HG03565 (cell line): ENCODE measurements around the gene SEPTIN1.
A peak's percentile ranks its signal among the peaks of the same experiment; 100 is the strongest.

Experiments
- ATAC-seq: cut with Tn5 transposase; IDR thresholded peaks from one replicate; pipeline ENCODE4 v1.9.1; 2021; ENCODE audit warnings: mild to moderate bottlenecking, moderate library complexity; ENCODE audit not compliant: unreplicated experiment

Gene SEPTIN1

DNA sequence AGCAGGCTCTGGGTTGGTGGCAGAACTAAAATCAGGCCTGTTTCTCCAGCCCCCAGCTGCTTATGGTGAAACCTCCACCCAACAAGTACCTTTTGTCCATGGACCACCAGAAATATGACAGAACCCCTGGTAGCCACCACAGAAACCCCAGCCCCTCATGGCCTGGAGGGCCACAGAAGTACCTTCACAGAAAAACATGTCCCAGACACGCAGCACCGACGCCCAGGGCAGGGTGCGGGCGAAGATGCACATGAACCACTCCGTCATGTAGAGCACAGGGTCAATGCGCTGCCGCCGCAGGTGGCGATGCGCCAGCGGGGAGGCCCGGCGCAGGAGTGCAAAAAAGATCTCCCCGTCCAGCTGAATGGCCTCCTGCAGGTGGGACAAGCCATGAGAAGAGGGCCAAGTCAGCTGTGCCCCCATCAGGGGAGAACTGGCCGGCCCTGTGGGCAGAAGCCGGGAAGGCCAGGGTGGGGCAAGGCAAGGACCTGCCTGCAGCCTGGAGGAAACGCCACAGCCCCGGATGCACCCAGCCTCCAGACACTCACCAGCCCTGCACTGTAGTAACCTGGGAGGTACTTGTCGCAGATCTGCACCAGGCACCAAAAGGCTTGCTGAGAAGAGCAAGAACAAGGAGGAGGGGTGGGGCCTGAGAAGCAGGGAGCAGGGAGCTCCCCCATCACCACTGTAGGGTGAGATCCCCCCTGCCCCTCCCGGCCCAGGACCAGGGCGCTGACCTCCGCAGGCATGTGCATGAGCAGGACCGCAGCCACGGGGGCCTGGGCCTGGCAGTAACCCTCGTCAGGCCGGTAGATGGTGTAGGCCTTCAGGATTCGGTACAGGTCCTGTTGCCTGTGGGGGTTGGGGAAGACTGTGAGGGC is 23.1 kb downstream of the SEPTIN1 start:
- no peak for ATAC-seq

DNA sequence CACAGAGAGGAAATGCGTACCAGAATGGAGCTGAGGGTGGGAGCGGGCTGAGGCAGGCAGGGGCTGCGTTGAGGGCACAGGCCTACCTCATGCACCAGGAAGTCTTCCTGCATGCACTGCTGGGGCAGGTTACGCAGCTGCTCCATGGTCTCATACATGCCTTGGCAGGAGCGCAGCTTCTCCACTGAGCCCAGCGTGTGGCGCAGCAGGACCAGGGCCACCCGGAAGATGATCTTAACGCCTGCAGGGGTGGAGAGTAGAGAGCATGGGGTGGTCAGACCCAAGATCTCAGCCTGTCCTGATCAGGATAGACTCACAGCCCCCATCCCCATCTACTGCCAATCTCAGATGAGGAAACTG is 23.8 kb downstream of the SEPTIN1 start:
- ATAC-seq = no peak

DNA sequence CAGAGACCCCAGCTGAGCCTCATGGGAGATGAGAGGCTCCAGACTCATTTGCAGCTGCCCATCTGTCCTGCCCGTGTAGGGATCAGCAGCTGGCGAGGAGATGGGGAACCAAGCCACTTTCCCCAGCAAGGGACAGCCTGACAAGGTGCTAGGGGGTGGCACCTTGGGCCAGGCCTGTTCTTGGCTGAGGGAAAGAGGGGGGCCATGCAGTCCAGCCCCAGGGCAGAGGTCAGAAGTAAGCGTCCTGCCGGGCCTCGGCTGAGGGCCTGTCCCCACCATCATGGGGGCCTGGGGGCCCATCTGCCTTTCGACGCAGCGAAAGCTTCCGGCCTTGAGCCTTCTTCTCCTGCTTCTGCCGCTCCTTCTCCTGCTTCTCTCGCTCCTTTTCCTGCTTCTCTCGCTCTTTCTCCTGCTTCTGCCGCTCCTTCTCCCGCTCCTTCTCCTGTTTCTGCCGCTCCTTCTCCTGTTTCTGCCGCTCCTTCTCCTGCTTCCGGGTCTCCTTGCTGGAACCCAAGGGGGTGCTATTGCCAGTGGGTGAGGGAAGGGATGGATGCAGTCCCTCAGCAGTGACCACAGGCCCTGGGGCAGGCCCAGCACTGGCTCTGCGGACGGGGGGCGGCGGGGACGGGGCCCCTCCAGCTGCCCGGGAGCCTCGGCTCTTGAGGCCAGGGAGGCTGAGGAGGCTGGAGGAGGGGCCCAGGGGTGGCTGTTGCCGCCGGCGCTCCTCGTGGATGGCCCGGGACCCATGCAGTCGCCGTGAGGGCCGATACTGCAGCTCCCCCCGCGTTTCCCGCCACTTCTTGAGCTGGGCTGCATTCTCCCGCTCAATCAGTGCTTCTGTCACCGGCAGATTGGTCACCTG is 24.4 kb downstream of the SEPTIN1 start:
- ATAC-seq = no peak

DNA sequence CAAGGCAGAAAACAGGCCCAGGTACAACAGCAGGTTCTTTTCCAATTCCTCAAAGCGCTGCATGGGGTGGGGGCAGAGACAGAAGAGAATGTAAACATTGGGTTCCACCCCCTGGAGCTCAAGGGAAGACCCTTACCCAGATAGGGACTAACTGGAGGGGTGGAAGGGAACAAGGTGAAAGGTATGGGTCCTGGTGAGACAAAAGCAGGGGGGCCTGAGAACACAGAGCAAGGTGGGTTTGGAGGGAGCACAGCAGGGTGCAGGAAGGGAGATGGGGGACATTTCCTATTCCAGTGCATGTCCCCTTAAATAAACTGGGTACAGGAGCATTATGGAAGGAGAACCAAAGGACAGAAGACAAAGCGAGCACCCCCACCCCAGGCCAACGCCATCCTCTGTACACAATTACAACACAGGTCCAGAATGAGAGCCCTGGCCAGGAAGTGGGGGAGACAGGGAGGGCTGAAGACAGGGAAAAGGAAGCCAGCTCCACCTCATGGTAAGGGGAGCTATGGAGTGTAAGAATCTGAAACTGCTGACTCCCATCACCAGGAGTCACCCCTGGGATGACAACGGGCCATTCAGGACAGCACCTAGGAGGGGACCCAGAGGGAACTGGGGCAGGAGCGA is 25.2 kb downstream of the SEPTIN1 start:
- ATAC-seq = no peak

DNA sequence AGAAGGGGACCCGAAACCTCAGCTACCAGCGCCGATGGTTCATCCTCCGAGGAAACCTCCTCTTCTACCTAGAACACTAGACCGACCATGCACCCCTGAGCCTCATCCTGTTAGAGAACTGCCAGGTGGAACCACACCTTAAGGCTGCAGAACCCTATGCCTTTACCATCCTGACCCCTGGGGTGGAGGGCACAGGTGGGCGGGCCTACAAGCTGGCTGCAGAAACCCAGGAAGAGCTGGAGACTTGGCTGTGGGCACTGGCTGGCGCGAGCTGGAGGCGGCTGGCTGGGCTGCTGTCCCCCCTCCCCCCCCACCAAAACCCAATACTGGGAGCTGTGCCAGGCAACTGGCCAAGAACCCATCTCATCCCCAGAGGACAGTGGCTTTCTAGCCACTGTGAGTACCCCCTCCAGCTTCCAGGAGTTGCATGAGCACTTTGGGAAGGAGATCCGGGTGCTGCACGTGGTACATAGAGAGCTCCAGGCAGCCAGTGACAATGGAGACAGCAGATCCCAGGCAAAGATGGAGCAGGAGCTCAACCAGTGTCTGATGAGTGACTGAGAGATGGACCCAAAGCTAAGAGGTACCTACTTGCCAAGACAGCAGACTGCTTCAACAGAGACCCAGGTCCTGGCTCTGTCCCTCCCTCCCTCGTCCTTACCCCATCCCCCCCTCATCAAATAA is 25.8 kb downstream of the SEPTIN1 start:
- no peak for ATAC-seq

DNA sequence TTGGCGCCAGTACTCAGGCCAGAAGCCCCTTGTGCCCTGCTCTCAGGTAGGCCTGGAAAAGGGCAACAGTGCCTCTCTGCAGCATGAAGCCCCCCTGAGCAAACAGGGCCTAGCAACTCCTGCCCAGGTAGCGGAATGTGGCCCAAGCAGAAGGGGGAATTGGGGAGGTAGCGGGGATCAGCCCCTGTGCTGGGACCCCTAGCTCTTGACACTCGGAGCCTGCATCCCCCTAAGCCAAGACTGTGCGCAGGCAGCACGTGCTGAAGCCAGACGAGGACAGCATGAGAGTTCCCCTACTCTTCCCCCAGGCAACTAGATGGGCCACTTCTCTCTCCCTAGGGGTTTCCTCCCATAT is 26.4 kb downstream of the SEPTIN1 start:
- ATAC-seq = no peak

DNA sequence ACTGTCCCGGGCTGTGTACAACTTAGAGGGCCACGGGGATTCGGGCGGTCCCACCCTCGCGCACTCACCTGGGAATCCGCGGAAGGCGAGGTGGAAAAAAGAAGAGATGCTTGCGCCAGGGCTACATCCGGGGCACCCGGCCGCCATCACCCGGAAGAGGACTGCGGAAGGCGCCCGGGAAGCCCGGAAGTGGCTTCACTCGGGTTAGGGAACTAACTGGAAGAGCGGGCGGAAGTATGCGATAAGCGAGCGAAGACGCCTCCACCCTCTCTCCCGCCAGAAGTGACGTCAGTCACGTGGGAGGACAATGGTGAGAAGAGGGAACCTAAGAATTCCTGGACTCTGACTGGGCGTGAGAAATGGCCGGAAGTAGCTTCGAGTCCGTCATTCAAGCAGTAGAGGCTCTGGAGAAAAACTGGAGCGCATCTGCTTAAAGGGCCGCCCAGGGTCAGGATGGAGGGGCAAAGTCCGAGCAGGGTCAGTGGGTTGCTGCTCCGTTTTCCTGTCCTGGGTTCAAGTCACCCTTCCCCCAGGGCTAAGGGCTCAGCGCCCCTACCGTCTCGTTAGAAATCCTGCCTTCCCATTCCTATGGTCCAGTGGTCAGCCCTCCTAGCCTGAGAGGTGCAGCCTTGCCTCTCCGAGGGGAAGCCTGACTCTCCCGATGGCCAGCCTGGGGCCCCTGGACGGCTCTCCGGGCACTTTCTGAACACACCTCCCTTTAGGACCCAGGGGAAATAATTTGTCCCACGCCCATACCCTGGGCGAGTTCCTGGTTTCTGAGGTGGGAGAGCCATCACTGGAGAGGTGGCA is 27.0 kb downstream of the SEPTIN1 start, which contains the start of gene CD2BP2:
Gene CD2BP2 (minus strand): TSS at position 165 of the 810 bp plus-strand sequence. CDS start 627 bp downstream, outside the sequence.
- ATAC-seq = peak; percentile 47

DNA sequence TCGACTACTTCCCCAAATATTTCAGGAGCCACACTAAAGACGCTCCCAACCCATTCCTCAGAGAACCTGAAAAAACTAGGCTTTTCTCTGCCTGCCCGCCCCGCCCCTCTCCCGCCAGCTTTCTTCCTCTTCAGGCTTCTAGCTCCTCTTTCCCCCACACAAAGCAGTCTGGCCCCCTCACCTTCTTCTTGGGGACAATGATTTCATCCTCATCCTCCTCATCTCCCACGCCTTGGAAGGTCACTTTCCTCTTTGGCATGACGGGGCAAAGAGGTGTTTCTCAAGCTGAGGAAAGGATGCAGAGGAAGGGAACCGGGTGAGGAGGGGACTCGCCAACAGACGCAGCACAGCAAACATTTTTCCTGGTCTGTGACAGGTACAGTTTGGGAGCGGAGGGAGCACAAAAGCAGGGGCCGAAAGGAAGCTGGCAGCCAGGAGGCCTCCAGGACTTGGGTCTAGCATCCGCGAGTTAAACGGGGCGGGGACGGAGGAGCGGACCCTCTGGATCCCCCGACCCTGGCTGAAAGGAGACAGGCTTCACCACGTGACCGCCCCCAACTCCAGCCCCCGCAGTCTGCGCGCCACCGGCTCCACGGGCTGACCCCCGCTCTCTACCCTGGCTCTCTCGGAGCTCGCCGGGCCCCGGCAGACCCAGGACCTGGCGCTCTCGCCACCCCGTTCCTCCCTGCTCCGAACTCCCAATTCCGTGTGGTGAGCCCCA is 27.8 kb downstream of the SEPTIN1 start:
- no peak for ATAC-seq

DNA sequence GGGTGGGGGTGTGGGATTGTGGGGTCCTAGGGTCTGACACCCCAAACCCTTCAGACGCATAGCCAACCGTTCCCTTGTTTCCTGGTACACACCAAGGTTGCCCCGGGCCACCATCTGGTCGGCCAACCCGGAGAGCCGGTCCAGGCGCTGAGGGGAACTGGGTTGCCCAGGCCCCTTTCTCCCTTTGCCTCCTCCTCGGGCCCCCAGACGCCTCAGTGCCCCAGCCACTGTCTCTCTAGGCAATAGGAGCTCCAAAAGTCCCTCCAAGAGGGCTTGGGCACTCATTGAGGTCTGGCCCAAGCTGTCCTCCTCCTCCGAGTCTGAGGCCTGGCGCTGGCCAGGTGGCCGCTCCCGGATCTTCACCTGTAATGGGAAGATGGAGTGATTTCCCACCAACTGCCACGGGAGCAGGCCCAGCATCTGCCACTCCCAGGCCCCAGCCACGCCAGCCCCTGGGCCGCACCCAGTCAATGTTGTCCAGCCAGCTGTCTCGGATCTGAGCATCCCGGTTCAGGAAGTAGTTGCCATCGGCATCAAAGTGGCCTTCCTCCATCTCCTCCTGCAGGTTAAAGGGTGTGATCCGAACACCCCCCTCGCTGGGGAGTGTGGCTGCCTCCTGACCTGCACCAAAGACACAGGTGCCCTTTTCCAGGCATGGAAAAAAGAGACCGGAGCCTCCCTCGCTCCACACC is 28.8 kb downstream of the SEPTIN1 start:
- ATAC-seq = no peak

DNA sequence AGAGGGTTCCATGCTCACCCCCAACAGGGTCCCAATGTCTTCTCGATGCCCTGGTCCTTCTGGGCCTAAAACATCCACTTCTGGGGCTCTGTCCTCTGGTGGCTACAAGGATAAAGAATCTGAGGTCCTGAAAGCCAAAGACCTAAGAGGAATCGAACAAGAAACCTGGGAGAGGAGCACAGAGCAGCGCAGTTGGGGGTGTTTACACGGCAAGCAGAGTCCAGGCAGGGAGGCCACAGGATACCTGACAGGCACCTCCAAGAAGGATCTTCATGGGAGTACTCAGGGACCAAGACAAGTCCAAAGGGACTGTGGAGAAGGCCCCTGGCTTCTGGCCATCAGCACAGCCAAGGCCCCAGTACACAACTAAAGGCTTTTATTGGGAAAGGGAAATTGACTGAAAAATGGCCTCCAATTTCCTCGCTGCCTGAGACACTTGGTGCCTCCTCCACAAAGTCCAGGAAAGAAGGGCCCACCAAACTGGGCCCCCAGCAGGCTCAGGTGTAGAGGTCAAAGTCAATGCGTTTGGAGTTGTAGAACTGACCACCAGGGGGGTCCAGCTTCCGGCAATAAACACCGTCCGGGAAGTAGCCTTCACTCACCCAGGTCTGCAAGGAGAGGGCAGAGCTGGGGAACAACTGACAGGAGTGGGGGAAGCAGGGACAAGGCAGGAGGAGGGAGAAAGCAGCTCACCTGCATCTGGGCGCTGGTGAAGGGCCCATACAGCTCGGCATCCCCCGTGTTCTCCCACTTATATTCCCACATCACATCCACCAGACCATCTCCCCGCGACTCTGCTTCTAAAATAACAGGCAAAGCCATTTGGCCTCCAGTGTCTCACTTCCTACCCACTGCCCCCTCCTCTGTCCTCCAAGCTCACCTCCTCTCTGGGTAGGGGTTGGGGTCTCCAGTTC is 29.6 kb downstream of the SEPTIN1 start:
- ATAC-seq = no peak

DNA sequence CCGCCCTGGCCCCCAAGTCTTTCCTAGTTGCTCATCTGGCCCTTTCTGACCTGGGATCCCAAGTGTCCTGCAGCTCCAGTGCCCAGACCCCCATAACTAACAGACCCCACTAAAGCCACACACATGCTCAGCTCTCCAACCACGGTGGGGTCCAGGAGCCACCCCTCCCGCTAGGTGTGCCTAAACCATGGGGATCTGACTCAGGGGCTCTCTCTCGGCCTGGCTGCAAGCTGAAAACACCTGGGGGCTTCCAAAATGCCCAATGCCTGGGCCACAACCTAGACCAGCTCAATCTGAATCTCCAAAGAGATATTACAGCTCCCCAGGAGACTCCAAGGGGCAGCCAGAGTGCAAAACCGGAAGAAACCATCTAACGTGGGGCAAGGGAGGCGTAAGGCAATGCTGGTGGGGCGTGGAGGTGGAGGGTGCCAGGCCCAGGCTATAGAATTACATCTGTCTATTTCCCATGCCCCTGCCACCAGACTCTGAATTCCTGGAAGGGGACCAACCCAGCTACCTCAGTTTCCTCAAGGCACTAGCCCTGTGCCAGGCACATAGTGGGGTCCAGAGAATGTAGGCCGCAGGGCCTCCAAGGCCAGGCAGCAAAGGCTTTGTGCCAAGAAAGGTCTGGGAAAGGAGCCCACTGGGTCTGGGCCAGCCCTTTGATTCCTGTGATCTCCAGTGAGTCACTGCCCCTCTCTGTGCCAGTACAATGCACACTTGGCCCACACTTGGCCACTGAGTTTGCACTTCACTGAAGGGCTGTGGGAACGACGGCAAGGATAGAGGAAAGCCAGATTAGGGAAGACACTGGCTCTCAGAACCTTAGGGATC is 30.6 kb downstream of the SEPTIN1 start:
- no peak for ATAC-seq

DNA sequence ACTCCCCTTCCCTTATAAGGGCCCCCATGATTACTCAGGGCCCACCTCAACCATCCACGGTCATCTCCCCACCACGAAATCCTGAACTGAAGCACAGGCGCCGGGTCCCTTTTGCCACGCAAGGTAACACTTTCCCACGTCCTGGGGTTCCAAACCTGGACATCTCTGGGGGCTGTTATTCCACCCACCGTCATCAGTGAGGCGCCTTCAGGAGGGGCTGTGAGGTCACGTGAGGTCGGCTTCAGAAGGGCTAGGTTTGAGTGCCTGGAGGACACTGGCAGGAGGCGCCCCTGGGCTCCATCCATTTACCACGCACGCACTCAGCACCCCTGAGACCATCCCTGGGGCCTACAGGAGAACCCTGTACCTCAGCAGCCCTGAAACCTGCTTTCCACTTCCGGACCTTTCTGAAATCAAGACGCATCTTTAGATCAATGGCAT is 31.3 kb downstream of the SEPTIN1 start:
- ATAC-seq = no peak

DNA sequence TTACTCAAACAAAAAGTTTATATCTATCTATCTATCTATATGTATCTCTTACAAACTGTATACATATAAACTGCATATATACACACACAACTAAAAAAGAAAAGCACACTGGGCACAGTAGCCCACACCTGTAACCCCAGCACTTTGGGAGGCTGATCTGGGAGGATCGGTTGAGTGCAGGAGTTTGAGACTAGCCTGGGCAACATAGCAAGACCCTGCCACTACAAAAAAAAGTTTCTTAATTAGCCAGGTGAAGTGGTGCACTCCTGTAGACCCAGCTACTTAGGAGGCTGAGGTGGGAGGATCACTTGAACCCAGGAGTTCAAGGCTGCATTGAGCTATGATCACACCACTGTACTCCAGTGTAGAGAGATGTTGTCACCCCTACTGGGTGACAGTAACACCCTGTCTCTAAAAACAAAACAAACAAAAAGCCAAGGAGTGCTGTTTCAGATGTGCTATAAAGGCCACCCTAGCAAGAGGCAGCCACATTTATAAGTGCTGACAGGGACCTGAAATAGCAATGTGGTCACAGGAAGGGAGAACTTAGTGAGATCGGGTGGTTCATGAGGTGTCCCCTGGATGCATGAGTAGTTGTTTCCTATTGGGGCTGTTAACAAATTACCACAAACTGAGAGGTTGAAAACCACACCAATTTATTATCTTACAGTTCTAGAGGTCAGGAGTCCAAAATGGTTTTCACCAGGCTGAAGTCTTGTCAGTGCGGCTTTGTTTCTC is 32.1 kb downstream of the SEPTIN1 start:
- peak; percentile 54 for ATAC-seq

DNA sequence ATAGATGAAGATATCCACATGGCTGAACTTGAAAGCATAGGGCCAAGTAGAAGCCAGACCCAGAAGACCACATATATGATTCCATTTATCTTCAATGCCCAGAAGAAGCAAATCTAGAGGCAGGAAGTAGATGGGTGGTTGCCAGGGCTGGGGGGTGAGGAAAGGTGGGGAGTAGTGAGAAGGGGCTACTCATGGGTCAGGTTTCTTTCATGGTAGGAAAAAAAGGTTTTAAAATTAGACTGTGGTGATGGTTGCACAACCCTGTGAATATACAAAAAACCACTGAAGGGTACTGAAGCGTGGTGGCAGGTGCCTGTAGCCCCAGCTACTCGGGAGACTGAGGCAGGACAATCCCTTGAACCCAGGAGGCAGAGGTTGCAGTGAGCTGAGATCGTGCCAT is 32.7 kb downstream of the SEPTIN1 start:
- no peak for ATAC-seq

DNA sequence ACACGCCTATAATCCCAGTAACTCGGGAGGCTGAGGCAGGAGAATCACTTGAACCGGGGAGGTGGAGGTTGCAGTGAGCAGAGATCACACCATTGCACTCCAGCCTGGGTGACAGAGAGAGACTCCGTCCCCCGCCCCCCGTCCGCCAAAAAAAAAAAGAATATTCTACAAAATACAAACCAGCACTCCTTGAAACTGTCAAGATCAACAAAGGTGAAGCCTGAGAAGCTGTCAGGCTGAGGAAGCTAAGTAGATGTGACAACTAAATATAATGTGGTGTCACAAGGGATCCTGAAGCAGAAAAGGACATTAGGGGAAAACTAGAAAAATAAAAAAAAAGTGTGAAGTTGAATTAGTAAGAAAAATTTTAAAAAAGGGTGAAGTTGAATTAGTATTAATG is 33.4 kb downstream of the SEPTIN1 start:
- ATAC-seq = no peak

DNA sequence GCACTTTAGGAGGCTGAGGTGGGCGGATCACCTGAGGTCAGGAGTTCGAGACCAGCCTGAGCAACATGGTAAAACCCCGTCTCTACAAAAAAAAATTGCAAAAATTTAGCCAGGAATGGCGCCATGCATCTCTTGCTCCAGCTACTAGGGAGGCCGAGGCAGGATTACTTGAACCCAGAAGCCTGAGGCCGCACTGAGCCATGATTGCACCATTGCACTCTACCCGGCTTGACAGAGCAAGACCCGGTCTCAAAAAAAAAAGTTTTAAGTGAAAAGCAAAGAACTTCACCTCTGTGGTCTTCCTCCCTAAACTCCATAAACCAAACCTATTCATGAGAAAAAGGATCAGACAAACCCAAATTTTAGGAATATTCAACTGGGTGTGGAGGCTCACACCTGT is 34.2 kb downstream of the SEPTIN1 start:
- no peak for ATAC-seq
